HEK293T (cell line): ENCODE results near the gene ABLIM2.

ENCODE experiments used
- ARNT ChIP-seq: fragments of 450-650 bp; IDR thresholded peaks from 2 replicates; pipeline ENCODE4 v1.6.1; 2017; ENCODE audit warnings: mild to moderate bottlenecking
- CTBP1 ChIP-seq: fragments of 450-650 bp; IDR thresholded peaks from 2 replicates; pipeline ENCODE4 v1.6.1; 2016; ENCODE audit warnings: borderline replicate concordance
- FOXM1 ChIP-seq: fragments of 450-650 bp; IDR thresholded peaks from 2 replicates; pipeline ENCODE4 v1.6.1; 2017; ENCODE audit warnings: mild to moderate bottlenecking, borderline replicate concordance
- LEF1 ChIP-seq: fragments of 450-650 bp; IDR thresholded peaks from 2 replicates; pipeline ENCODE4 v1.6.1; 2017; ENCODE audit warnings: mild to moderate bottlenecking, borderline replicate concordance
- NFRKB ChIP-seq: fragments of 450-650 bp; IDR thresholded peaks from 2 replicates; pipeline ENCODE4 v1.6.1; 2016; ENCODE audit warnings: mild to moderate bottlenecking, moderate library complexity
- SP1 ChIP-seq: fragments of 450-650 bp; IDR thresholded peaks from 2 replicates; pipeline ENCODE4 v1.6.1; 2017
- SUZ12 ChIP-seq: fragments of 450-650 bp; IDR thresholded peaks from 2 replicates; pipeline ENCODE4 v1.6.1; 2016; ENCODE audit warnings: mild to moderate bottlenecking
- TARDBP ChIP-seq: fragments of 450-650 bp; IDR thresholded peaks from 2 replicates; pipeline ENCODE4 v1.6.1; 2016

- TF ChIP-seq TARDBP (no peak), CTBP1 (no peak), LEF1 (no peak), SUZ12 (no peak), NFRKB (no peak), SP1 (no peak), FOXM1 (no peak), ARNT (no peak)
These were observed 90.4 kb downstream of the ABLIM2 start for GRCh38 chr4:8067945-8068896.
